Heart left ventricle (tissue), 13 donors: Measurements from ENCODE around the gene TMEM182.

Experiments
- POLR2A ChIP-seq, 2 donors: fragments of 450-650 bp; IDR thresholded peaks; one replicate each; pipeline ENCODE4 v1.6.1; 2017; ENCODE audit warnings: antibody characterized with exemption in 2 of 2, mild to moderate bottlenecking in 2 of 2, moderate library complexity in 2 of 2
- TF ChIP-seq, protein P1 (sequence below), 12 donors: fragments of 200-600 bp; sonication (generic) in 4 of 12; IDR thresholded peaks; one replicate each; pipeline versions ENCODE4 v1.5.0 to v1.8.0; 2018 to 2022; ENCODE audit warnings: antibody characterized with exemption in 12 of 12, mild to moderate bottlenecking in 5 of 12
- donor health status: ischemic (EF 13 %, LVEDD 7.1; RV severe dilation, severe dysfunction).
- donor health status: DM: no; HTN: yes; CAD: no.
- donor health status: DM: no; HTN: no; CAD: no.
- donor health status: ischemic (EF 25% LVEDD 6.9; RV normal size, moderate dysfunction).
- donor health status: ischemic (EF 25% LVEDD 5.7; RV mildly dilated, moderate dysfunction).
- donor health status: ischemic (EF 35%, LVEDD 5.7; RV mildly dilated, moderate dysfunction).
- donor health status: nonischemic (EF 11% LVEDD 7.7; RV severe dilation, severe dysfunction).
- donor health status: DM: yes; HTN: yes; CAD: no.
- donor health status: PGD.
- donor health status: ischemic (EF 29% LVEDD 5.4; RV normal size, mild dysfunction).
- donor health status: nonischemic (EF 23%, LVEDD 6.1; RV moderate dilation, normal function).

DNA sequence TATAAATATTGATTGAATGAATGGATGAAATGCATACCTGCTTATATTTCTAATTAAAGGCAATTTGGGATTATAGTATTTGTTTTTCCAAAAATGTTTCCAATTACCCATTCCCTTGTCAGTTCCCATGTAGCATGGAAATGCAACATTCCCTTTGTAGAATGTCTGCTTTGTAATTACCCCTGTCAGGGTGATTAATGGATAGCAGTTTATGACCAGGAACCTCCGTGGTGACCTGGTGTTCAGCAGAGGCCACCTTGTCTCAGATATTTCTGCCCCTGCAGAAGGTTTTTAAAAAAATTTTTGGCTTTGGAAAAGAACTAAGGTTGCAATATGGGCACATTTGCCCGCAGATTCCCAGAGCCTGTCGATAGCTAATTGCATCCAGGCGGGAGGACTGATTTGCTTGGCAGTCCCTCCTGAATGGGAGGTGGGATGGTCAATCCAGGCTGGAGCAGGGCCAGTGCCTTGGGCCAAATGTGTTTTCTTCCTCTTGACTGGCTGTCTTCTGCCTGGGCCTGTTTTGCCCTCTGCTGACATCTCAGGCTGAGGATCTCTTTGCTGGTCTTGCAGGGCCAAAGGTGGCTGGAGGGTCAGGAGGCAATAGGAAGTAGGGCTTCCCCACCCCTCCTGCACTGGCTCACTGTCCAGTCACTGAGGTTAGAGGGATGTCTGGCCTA lies 82.1 kb downstream of the TMEM182 start:
- TF ChIP-seq, protein P1, sequence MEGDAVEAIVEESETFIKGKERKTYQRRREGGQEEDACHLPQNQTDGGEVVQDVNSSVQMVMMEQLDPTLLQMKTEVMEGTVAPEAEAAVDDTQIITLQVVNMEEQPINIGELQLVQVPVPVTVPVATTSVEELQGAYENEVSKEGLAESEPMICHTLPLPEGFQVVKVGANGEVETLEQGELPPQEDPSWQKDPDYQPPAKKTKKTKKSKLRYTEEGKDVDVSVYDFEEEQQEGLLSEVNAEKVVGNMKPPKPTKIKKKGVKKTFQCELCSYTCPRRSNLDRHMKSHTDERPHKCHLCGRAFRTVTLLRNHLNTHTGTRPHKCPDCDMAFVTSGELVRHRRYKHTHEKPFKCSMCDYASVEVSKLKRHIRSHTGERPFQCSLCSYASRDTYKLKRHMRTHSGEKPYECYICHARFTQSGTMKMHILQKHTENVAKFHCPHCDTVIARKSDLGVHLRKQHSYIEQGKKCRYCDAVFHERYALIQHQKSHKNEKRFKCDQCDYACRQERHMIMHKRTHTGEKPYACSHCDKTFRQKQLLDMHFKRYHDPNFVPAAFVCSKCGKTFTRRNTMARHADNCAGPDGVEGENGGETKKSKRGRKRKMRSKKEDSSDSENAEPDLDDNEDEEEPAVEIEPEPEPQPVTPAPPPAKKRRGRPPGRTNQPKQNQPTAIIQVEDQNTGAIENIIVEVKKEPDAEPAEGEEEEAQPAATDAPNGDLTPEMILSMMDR (IDR thresholded peaks at IDR 0.05), result no peak
- no peak for TF ChIP-seq POLR2A (IDR thresholded peaks at IDR 0.05)
